H1 (cell line): ENCODE results near the gene METRN. TPM values are rescaled to one million over a fixed set of nuclear protein-coding genes. Genes with fewer than 3 reads are reported as not detected.

Experiments
- CTCF ChIA-PET: fragments of 300-600 bp; sonication (Branson Sonifier 250); formaldehyde crosslinking; loops from one replicate; lab custom pipeline; 2021; ENCODE audit not compliant: partially characterized antibody; lab: Charles Lee
- POLR2A ChIA-PET: fragments of 300-600 bp; sonication (Branson Sonifier 250); formaldehyde crosslinking; loops from one replicate; lab custom pipeline; 2021; ENCODE audit warnings: inconsistent platforms; ENCODE audit not compliant: partially characterized antibody; lab: Charles Lee
- DNase-seq, 2 experiments: peaks; one replicate each; pipeline versions ENCODE4 v3.0.0 to v3.0.0-alpha.2; 2010 to 2022; ENCODE audit warnings: low spot score in 2 of 2, low read depth in 1 of 2, mixed read lengths in 1 of 2
- FAIRE-seq: peaks from 2 replicates; lab custom pipeline; 2011; peaks lifted over from hg19 to GRCh38; lab: Jason Lieb, UNC
- H2AFZ ChIP-seq: 2 replicates; pipeline ENCODE4 v1.8.1; 2012; ENCODE audit warnings: low read length, inconsistent platforms
- H2AK5ac ChIP-seq: 2 replicates; pipeline ENCODE4 v1.6.1; 2013; ENCODE audit warnings: low read depth, low read length
- H2BK120ac ChIP-seq: replicated peaks from 2 replicates; pipeline ENCODE3; 2013; ENCODE audit warnings: low read depth, low read length, inconsistent platforms
- H2BK12ac ChIP-seq: 2 replicates; pipeline ENCODE4 v1.6.1; 2013; ENCODE audit warnings: low read depth, low read length
- H2BK15ac ChIP-seq: 2 replicates; pipeline ENCODE4 v1.6.1; 2013; ENCODE audit warnings: low read length
- H2BK20ac ChIP-seq: 2 replicates; pipeline ENCODE4 v1.6.1; 2013; ENCODE audit warnings: low read length
- H2BK5ac ChIP-seq: 2 replicates; pipeline ENCODE4 v1.6.1; 2013; ENCODE audit warnings: low read depth, low read length
- H3K14ac ChIP-seq: 2 replicates; pipeline ENCODE4 v1.6.1; 2013; ENCODE audit warnings: inconsistent platforms; ENCODE audit not compliant: insufficient read length
- H3K18ac ChIP-seq: 2 replicates; pipeline ENCODE4 v1.6.1; 2013; ENCODE audit warnings: low read length; ENCODE audit errors: extremely low read depth
- H3K23ac ChIP-seq: 2 replicates; pipeline ENCODE4 v1.6.1; 2013; ENCODE audit warnings: inconsistent platforms; ENCODE audit not compliant: insufficient read length
- H3K23me2 ChIP-seq: 2 replicates; pipeline ENCODE4 v1.6.1; 2013; ENCODE audit warnings: low read depth, low read length
- H3K27ac ChIP-seq: 2 replicates; pipeline ENCODE4 v1.6.1; 2011; ENCODE audit warnings: low read depth, low read length, inconsistent platforms
- H3K27me3 ChIP-seq, 4 experiments: replicated peaks in 1 of 4; 1 replicate in 1 of 4; 2 replicates in 3 of 4; pipeline versions ENCODE4 v1.6.1 to v1.8.1; 2011 to 2013; ENCODE audit warnings: low read length in 3 of 4, mild to moderate bottlenecking in 3 of 4, inconsistent platforms in 2 of 4, mixed read lengths in 2 of 4, moderate library complexity in 1 of 4; ENCODE audit not compliant: control insufficient read depth in 3 of 4, insufficient read depth in 3 of 4; ENCODE audit errors: extremely low read depth in 1 of 4
- H3K36me3 ChIP-seq, 4 experiments: 2 replicates each; pipeline versions ENCODE4 v1.6.1 to v1.8.1; 2011 to 2013; ENCODE audit warnings: mild to moderate bottlenecking in 4 of 4, low read length in 3 of 4, moderate library complexity in 2 of 4, control low read depth in 1 of 4, inconsistent platforms in 1 of 4; ENCODE audit not compliant: insufficient read depth in 4 of 4, control insufficient read depth in 2 of 4
- H3K4ac ChIP-seq: replicated peaks from 2 replicates; pipeline ENCODE3; 2013; ENCODE audit warnings: low read length, low read depth, mixed read lengths, inconsistent platforms; ENCODE audit not compliant: insufficient read length
- H3K4me1 ChIP-seq, 4 experiments: replicated peaks in 1 of 4; 1 replicate in 1 of 4; 2 replicates in 3 of 4; pipeline versions ENCODE4 v1.6.1 to v1.8.1; 2011 to 2013; ENCODE audit warnings: low read length in 3 of 4, inconsistent platforms in 2 of 4, mixed read lengths in 1 of 4; ENCODE audit not compliant: insufficient read depth in 4 of 4, control insufficient read depth in 3 of 4
- H3K4me2 ChIP-seq, 2 experiments: 2 replicates each; pipeline versions ENCODE4 v1.6.1 to v1.8.1; 2011 to 2013; ENCODE audit warnings: low read depth in 2 of 2, low read length in 2 of 2, control low read depth in 1 of 2, inconsistent platforms in 1 of 2, mild to moderate bottlenecking in 1 of 2; ENCODE audit not compliant: insufficient read depth in 1 of 2
- H3K4me3 ChIP-seq, 4 experiments: fragments of 200-600, 300-600 bp in 1 of 4; sonication (generic), shearing (Covaris generic), sonication (Bioruptor Twin) in 1 of 4; 2 replicates each; pipeline versions ENCODE4 v1.5.1 to v1.8.1; 2011 to 2016; ENCODE audit warnings: low read length in 4 of 4, low read depth in 3 of 4, control low read depth in 2 of 4, inconsistent platforms in 2 of 4, mild to moderate bottlenecking in 2 of 4, mixed read lengths in 1 of 4, moderate library complexity in 1 of 4; ENCODE audit not compliant: insufficient read depth in 2 of 4; ENCODE audit errors: extremely low read depth in 1 of 4
- H3K56ac ChIP-seq: replicated peaks from 2 replicates; pipeline ENCODE3; 2013; ENCODE audit warnings: low read depth, mild to moderate bottlenecking, mixed read lengths, low read length, inconsistent platforms; ENCODE audit not compliant: insufficient read length
- H3K79me1 ChIP-seq: 2 replicates; pipeline ENCODE4 v1.6.1; 2013; ENCODE audit warnings: low read depth, low read length, control low read depth
- H3K79me2 ChIP-seq, 2 experiments: 2 replicates each; pipeline versions ENCODE4 v1.6.1 to v1.8.1; 2012 to 2013; ENCODE audit warnings: low read length in 2 of 2, mild to moderate bottlenecking in 2 of 2, inconsistent platforms in 1 of 2; ENCODE audit not compliant: insufficient read depth in 2 of 2, control insufficient read depth in 1 of 2
- H3K9ac ChIP-seq, 4 experiments: replicated peaks in 1 of 4; 1 replicate in 1 of 4; 2 replicates in 3 of 4; pipeline versions ENCODE4 v1.6.1 to v1.8.1; 2011 to 2013; ENCODE audit warnings: low read depth in 3 of 4, low read length in 3 of 4, control low read depth in 2 of 4, mild to moderate bottlenecking in 2 of 4, moderate library complexity in 2 of 4, inconsistent platforms in 1 of 4; ENCODE audit errors: extremely low read depth in 1 of 4
- H3K9me3 ChIP-seq, 2 experiments: 2 replicates each; pipeline versions ENCODE4 v1.6.1 to v1.8.1; 2012 to 2013; ENCODE audit warnings: mild to moderate bottlenecking in 2 of 2, moderate library complexity in 2 of 2, control low read depth in 1 of 2, inconsistent platforms in 1 of 2, low read depth in 1 of 2, low read length in 1 of 2, mixed read lengths in 1 of 2; ENCODE audit not compliant: insufficient read depth in 2 of 2
- H4K20me1 ChIP-seq, 2 experiments: replicated peaks in 1 of 2; 2 replicates each; pipeline versions ENCODE3 to v1.8.1; 2011 to 2013; ENCODE audit warnings: inconsistent platforms in 2 of 2, low read length in 2 of 2, mild to moderate bottlenecking in 1 of 2; ENCODE audit not compliant: insufficient read depth in 2 of 2, control insufficient read depth in 1 of 2
- H4K5ac ChIP-seq: 2 replicates; pipeline ENCODE4 v1.6.1; 2013; ENCODE audit warnings: low read length, low read depth, mixed read lengths, inconsistent platforms; ENCODE audit not compliant: insufficient read length
- H4K8ac ChIP-seq: 2 replicates; pipeline ENCODE4 v1.8.0; 2013; ENCODE audit warnings: mild to moderate bottlenecking, moderate library complexity, low read length, inconsistent platforms; ENCODE audit not compliant: insufficient read depth; ENCODE audit errors: extremely low read depth
- H4K91ac ChIP-seq: replicated peaks from 2 replicates; pipeline ENCODE3; 2013; ENCODE audit warnings: low read length, mixed read lengths, inconsistent platforms; ENCODE audit not compliant: insufficient read length
- ASH2L ChIP-seq: fragments of 200-600, 300-600 bp; sonication (generic); IDR thresholded peaks from one replicate; pipeline ENCODE4 v1.7.1; 2017; ENCODE audit warnings: low read length
- ATF3 ChIP-seq: IDR thresholded peaks from 2 replicates; pipeline ENCODE4 v1.6.1; 2011; ENCODE audit warnings: low read depth, mild to moderate bottlenecking, low read length; ENCODE audit not compliant: insufficient read depth
- BCL11A ChIP-seq, 2 experiments: IDR thresholded peaks; one replicate each; pipeline ENCODE4 v1.6.1; 2011; ENCODE audit warnings: low read depth in 2 of 2, low read length in 2 of 2, mild to moderate bottlenecking in 2 of 2
- RAD21 ChIP-seq, 2 experiments: IDR thresholded peaks in 1 of 2; conservative IDR thresholded peaks in 1 of 2; 2 replicates each; pipeline ENCODE4 v1.6.1; 2011; ENCODE audit warnings: low read depth in 2 of 2, low read length in 2 of 2, improper control_type of control experiment in 1 of 2, inconsistent platforms in 1 of 2, mild to moderate bottlenecking in 1 of 2, moderate library complexity in 1 of 2
- SRF ChIP-seq: IDR thresholded peaks from 2 replicates; pipeline ENCODE4 v1.6.1; 2011; ENCODE audit warnings: mild to moderate bottlenecking, low read depth, low read length, moderate library complexity
- ZNF274 ChIP-seq: IDR thresholded peaks from 2 replicates; pipeline ENCODE4 v1.7.0; 2012; ENCODE audit warnings: low read length, borderline replicate concordance; ENCODE audit errors: extremely low read depth
- WGBS, 2 experiments: shearing (Covaris generic) in 1 of 2; methylation state at CpG; one replicate each; pipeline versions ENCODE4 v1.1.6 to v1.1.7; 2013 to 2015; ENCODE audit warnings: low lambda C conversion rate in 2 of 2, mixed read lengths in 2 of 2, inconsistent platforms in 1 of 2, low coverage in 1 of 2, missing lambda C conversion rate in 1 of 2; ENCODE audit not compliant: insufficient replicate concordance in 2 of 2, insufficient coverage in 1 of 2, insufficient read length in 1 of 2; ENCODE audit errors: extremely low coverage in 1 of 2, missing lambda C conversion rate in 1 of 2; 5-methylcytosine and 5-hydroxymethylcytosine counted together
- polyA plus RNA-seq, 7 experiments: library from polyadenylated mRNA; depleted of rRNA in 3 of 7; stranded (reverse) in 5 of 7; unstranded in 2 of 7; fragments of >200 nt in 5 of 7; fragments of 200-250 nt in 2 of 7; gene quantifications; 1 replicate in 5 of 7; 2 replicates in 1 of 7; 4 replicates in 1 of 7; pipeline versions ENCODE4 v1.2.1 to v1.2.3, GENCODE V29; 2011 to 2013; ENCODE audit warnings: missing spikeins in 2 of 7, mixed read lengths in 2 of 7
- total RNA-seq: library from RNA; stranded (reverse); fragmentation: NEBNext Ultra II Directional; extraction: Animal tissue kit (Norgen Biotek cat#: 25700); gene quantifications from 2 replicates; pipeline ENCODE4 v1.2.1, GENCODE V29; 2021
- TF ChIP-seq, protein P1 (sequence below), 3 experiments: IDR thresholded peaks; 1 replicate in 2 of 3; 2 replicates in 1 of 3; pipeline versions ENCODE4 v1.5.1 to v1.6.1; 2011; ENCODE audit warnings: low read length in 3 of 3, mild to moderate bottlenecking in 3 of 3, inconsistent platforms in 2 of 3, low read depth in 1 of 3, moderate library complexity in 1 of 3; ENCODE audit not compliant: insufficient read depth in 1 of 3; ENCODE audit errors: control extremely low read depth in 1 of 3

Gene METRN
- total and polyA plus RNA-seq, 2 of the 8 experiments (the other 6 are each of a cell fraction or from before 2014, with no cell fraction given): 18.7 to 25.8 TPM

DNA sequence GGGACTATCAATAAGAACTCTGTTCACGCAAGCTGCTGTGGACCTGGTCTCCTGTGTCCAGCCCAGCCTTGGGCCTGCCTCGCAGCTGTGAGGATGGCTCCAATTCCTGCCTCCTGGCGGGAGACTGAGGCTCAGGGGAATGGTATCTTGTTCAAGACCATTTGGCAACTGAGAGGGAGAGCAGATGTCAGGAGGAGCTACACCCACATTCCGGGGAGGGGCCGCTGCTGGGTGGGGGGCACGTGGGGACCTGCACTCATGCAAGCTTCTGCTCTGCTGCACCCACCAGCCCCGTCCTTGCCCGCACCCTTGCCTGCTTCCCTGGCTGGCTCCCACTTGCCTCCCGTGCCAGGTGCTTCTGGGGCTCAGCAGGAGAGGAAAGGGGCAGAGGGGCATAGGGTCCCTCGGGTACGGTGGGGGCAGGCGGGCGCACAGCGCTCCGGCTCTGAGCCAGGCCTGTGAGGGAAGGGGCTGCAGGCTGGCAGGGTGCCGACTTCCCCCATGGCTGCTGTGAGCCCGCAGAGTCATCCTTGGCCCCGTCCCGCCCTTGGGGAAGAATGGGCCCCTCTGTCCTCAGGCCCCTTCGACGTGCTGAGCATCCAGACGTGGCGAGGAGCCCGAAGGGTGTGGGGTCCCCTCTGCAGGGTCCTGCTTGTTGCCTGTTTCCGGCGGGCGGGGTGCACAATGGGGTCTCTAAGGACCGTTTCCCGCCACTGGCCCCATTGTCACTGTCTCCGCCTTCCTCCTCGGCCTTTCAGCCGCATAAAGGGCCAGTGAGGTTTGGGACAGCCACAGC is 2.7 kb downstream of the METRN start:
- Histone ChIP-seq H3K23me2 (peaks cover 19% of the 10 kb centered on the region; the same call in 1 of the 2 replicates), H3K18ac (no peak overlapping the region), H2BK5ac (no peak overlapping the region), H3K79me2 (no peaks in the 10 kb centered on the region), H2BK15ac (no peak overlapping the region), H2AK5ac (no peak overlapping the region), H3K4me3 (no peak overlapping the region), H4K5ac (no peak overlapping the region), H3K79me1 (no peaks in the 10 kb centered on the region), H2BK12ac (no peak overlapping the region), H3K9me3 (no peaks in the 10 kb centered on the region; a peak in 1 of 4 replicates), H3K4ac (no peak overlapping the region), H3K27me3 (peaks cover 0 to 41% (median 24%) of the 10 kb centered on the region in 4 experiments; a peak in 6 of 7 replicates), H3K14ac (no peak overlapping the region), H3K9ac (no peak overlapping the region; a peak in 1 of 7 replicates), H4K20me1 (peaks cover 6 to 14% of the 10 kb centered on the region in 2 experiments), H3K4me1 (peaks cover 0 to 29% (median 19%) of the 10 kb centered on the region in 4 experiments; a peak in 5 of 7 replicates), H2BK20ac (no peak overlapping the region), H4K8ac (no peak overlapping the region), H3K27ac (no peak overlapping the region; the same call in 1 of the 2 replicates), H3K23ac (no peak overlapping the region), H3K56ac (no peak overlapping the region), H3K36me3 (peaks cover 0 to 6% (median 0%) of the 10 kb centered on the region in 4 experiments; a peak in 1 of 8 replicates), H2BK120ac (no peak overlapping the region), H3K4me2 (no peak overlapping the region; a peak in 1 of 4 replicates), H4K91ac (no peak overlapping the region), H2AFZ (no peak overlapping the region)
- CTCF ChIA-PET: interaction anchor here (1.5 to 33.4 kb wide), 6 partner anchors 14 to 83 kb away, joined by 3 to 977 read pairs (median 7); partner anchors contain the start of genes ANTKMT, CCDC78, CHTF18 and CIAO3
- FAIRE-seq (no peak), DNase-seq (no peak)
- POLR2A ChIA-PET: interaction anchor here (0.5 to 23.0 kb wide), 9 partner anchors 1 to 83 kb away, joined by 4 to 353 read pairs (median 8); partner anchors contain the start of genes ANTKMT, CCDC78, CIAO3 and GNG13
- 80% methylated on average over 25 of the region's 32 CpGs; no CpG with 5 or more reads in 1 of the 2 experiments for WGBS, 2 experiments
- no peak for TF ChIP-seq ATF3
- no peak for TF ChIP-seq SRF
- no peak for TF ChIP-seq RAD21 (IDR thresholded peaks at IDR 0.05 in 1 of 2, conservative IDR thresholded peaks at IDR 0.05 in 1 of 2; ENCODE audit: low read depth in 2 of 2, low read length in 2 of 2)
- no peak for TF ChIP-seq ZNF274
- TF ChIP-seq ASH2L: no peak
- TF ChIP-seq, protein P1, sequence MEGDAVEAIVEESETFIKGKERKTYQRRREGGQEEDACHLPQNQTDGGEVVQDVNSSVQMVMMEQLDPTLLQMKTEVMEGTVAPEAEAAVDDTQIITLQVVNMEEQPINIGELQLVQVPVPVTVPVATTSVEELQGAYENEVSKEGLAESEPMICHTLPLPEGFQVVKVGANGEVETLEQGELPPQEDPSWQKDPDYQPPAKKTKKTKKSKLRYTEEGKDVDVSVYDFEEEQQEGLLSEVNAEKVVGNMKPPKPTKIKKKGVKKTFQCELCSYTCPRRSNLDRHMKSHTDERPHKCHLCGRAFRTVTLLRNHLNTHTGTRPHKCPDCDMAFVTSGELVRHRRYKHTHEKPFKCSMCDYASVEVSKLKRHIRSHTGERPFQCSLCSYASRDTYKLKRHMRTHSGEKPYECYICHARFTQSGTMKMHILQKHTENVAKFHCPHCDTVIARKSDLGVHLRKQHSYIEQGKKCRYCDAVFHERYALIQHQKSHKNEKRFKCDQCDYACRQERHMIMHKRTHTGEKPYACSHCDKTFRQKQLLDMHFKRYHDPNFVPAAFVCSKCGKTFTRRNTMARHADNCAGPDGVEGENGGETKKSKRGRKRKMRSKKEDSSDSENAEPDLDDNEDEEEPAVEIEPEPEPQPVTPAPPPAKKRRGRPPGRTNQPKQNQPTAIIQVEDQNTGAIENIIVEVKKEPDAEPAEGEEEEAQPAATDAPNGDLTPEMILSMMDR (IDR thresholded peaks at IDR 0.05; ENCODE audit: control extremely low read depth in 1 of 3, insufficient read depth in 1 of 3, low read depth in 1 of 3, low read length in 3 of 3): no peak
- no peak for TF ChIP-seq BCL11A (IDR thresholded peaks at IDR 0.05; ENCODE audit: low read depth in 2 of 2, low read length in 2 of 2)
